CD4-positive, alpha-beta T cell treated with Interleukin-12 subunit alpha and Interleukin-12 subunit beta, for 1 hour (primary cell): Measurements from ENCODE around the gene TBCEL.
"Not testable (repeated sequence)": the region's sequence is repeated elsewhere in the genome, so short reads cannot be mapped to it uniquely, and the experiment has no call there.

Experiments
- DNase-seq: peaks from one replicate; pipeline ENCODE4 v3.0.0-alpha.2; 2020

Gene TBCEL, protein sequence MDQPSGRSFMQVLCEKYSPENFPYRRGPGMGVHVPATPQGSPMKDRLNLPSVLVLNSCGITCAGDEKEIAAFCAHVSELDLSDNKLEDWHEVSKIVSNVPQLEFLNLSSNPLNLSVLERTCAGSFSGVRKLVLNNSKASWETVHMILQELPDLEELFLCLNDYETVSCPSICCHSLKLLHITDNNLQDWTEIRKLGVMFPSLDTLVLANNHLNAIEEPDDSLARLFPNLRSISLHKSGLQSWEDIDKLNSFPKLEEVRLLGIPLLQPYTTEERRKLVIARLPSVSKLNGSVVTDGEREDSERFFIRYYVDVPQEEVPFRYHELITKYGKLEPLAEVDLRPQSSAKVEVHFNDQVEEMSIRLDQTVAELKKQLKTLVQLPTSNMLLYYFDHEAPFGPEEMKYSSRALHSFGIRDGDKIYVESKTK

DNA sequence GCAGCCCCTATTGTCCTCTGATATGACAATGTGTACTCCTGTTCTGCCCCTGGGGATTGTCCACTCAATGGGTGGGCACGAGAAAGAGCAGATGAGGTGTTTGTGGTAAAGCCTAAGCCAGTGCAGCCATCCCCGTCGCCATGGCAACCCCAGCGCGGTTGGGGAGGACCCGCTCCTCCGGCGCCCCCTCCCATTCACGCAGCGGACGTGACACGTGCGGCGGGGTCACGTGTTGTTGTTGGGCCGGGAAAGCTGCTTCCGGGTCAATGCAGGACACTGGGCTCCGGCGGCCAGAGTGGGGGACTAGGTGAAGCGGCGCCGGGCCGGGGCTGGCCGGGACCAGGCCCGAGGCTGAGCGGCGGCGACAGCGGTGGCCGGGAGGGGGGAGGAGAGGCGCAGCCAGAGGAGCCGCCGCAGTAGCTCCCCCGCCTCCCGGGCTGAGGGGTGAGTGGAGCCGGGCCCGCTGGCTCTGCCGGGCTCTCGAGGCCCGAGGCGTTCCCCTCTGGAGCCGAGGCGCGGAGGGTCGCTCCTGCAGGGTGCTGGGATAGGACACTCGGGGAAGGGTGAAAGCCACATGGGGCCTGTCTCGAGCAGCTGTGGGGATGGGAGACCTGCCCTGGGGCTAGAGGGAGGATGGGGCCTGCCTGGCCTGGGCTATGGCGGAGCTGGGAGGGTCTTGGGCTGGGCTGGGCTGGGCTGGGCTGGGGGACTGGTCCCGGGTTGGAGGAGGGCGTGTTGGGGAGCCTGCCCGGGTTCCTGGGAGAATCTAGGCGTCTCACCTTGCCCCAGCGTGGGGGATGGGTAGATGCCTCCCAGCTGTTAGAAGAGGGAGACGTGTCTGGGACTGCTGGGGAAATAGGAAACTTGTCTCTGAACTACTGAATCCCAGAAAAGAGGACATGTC lies at the start of gene TBCEL:
Gene TBCEL (plus strand): TSS at position 255 of the 904 bp plus-strand sequence. CDS start 21,589 bp downstream, outside the sequence.
- peak; percentile 84 for DNase-seq

DNA sequence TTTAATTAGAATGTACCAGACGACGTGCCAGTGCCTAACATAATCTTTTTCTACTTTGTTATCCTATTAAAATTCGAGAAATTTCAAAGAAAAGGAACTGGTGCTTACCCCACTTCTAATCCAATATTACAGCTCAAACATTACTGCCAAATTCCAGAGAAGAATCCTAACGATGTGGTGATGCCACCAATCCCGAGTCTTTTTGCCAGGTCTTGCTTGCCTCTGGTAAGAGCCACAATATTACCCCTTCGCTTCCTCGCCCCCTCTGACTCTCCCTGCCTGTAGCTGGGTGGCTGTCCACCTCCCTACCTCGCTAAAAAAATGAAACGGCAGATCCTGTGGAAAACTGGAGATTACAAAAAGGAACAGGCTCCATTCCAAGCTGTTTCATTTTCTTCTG lies 49.4 kb upstream of the TBCEL start:
- no peak for DNase-seq

DNA sequence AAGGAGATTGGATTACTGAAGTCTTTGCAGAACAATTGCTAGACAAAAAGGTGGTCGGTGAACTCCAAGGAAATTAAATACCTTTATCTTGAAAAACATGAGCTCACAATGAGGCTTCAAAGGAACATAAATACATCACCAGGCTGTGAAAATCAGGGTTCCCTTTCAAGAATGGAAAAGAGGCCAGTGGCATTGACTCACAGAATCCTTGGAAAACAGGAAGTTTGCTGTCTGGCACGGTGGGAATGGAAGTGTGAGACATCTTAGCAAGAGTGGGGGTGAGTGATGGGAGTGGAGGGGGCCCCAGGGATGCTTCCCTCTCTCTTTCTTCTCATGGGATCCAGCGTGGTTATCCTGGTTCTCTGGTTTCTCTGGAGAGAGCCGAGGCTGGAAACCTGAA lies 48.9 kb upstream of the TBCEL start:
- no peak for DNase-seq

DNA sequence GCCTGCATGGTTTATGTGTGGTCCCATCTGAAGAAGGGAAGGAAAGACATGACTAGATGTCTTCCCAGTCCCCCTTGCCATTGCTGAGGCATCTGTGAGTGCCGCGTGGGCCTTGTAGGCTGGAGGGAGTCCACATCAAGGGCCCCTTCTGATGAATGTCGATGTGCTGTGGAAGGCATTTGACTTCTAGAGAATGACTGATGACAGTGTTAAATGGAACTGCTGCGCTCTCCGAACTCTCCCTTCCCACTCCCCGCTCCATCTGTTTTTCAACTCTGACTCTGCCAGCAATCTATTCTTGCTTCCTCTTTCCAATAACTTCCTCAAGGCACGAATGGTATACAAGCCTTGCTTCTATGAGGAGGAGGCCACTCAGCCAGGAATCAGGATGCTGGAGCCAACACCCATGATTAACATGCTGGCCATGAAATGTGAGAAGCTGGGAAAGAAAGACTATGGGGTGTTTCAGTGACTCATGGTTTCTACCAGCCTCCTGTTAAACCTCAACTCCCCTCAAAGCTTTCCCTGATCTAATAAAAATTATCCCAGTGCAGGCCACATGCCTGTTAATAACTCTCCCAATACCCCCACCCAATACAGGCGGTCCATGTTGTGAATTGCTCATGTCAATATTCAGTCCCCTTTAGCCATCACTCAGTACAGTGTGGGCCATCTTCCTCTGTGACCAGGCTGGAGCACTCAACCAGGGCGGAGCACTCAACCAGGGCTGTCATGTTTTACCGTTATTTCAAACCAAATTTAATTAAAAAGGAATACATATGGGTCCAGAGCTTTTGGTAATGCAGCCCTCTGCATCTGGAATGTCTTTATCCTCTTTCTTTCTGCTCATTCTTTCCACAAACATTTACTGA lies 46.4 kb upstream of the TBCEL start:
- DNase-seq: no peak

DNA sequence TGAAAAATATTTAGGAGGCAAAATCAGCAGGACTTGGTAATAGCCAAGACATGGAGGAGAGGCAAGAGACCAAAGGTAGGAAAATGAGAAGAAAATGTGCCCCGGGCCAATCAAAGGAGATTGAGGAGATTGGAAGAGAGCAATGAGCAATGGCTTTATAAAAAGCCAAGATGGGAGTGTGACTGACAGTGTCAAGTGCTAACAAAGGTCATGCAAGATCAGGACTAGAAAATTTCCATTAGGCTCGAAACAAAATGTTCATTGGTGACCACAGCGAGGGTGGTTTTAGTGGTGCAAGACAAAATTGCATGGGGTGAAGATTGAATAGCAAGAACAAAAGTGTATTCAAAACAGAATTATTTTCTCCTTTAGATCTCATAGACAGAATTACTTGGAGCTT lies 45.2 kb upstream of the TBCEL start:
- no peak for DNase-seq

DNA sequence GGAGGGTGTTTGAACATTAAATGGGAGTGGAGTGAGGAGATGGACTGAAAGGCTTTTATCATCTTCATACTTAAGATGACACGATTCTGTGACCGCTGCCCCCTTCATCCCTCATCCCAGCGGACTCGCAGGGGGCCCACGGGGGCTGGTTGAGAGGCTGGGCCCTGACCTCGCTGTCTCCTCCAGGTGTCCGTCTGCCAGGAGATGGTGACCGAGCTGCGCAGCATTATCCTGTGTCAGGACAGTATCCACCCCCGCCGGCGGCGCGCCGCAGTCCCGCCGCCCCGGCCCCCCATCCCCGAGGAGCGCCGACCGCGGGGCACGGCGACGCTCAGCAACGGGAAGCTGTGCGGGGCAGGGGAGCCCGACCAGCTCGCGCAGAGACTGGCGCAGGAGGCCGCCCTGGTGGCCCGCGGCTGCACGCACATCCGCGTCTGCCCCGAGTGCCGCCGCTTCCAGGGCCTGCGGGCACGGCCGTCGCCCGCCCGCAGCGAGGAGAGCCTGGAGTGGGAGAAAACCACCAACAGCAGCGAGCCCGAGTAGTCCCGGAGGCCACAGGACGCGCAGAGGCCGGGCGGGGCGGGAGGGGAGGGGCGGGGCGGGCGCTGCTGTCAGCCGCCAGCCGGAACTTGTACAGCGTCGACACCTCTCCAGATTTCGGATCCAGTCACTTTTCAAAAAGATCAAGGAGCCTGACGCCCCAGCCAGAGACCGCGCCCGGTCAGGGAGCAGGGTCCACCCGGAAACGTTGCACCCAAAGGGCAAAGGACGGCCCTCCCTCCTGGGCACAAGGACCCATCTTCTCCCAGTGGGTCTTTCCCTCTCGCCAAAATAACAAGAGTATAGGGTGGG lies 38.0 kb upstream of the TBCEL start:
- DNase-seq: peak; percentile 29

DNA sequence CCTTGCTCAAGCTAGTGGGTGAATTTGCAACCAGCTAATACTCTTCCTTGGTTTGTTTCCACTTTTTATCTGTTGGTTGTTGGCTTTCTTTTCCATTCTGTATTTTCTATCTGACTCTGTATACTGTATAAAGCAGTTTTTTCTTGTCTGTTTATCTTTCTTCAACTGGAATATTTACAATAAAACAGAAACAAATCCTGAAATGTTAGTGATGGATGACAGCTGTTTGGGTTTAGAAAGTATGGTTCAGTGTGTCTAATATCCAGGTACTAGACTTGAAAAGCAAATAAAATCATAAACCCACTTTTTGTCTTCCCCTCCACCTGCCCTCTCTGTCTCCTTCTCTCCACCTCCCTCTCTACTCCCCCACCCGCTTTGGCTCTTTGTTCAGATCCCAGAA lies 35.3 kb upstream of the TBCEL start:
- no peak for DNase-seq

DNA sequence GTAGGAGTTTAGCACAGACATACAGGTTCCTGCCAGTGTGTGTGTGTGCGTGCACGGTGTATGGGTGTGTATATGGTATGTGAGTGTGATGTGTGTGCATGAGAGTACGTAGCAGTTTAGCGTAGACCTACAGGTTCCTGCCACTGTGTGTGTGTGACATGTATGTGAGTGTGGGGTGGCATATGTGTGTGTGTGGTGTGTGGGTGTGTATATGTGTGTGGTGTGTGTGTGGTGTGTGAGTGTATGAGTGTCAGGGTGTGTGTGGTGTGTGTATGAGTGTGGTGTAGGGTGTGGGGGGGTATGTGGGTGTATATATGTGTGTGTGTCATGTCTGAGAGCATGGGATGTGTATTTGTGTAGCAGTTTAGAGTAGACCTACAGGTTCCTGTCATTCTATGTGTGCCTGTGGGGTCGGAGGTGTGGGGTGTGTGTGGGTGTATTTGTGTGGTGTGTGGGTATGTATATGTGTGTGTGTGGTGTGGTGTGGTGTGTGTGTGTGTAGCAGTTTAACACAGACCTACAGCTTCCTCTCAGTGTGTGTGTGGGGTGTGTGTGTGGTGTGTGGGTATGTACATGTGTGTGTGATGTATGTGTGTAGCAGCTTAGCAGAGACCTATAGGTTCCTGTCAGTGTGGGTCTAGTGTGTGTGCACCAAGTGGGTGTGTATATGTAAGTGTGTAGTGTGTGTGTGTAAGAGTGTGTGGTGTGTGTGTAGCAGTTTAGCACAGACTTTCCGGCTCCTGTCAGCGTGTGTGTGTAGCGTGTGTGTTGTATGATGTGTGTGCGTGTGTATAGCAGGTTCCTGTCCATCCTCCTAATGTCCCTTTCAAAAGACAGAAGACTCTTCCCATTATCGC lies 31.8 kb upstream of the TBCEL start:
- no peak for DNase-seq

DNA sequence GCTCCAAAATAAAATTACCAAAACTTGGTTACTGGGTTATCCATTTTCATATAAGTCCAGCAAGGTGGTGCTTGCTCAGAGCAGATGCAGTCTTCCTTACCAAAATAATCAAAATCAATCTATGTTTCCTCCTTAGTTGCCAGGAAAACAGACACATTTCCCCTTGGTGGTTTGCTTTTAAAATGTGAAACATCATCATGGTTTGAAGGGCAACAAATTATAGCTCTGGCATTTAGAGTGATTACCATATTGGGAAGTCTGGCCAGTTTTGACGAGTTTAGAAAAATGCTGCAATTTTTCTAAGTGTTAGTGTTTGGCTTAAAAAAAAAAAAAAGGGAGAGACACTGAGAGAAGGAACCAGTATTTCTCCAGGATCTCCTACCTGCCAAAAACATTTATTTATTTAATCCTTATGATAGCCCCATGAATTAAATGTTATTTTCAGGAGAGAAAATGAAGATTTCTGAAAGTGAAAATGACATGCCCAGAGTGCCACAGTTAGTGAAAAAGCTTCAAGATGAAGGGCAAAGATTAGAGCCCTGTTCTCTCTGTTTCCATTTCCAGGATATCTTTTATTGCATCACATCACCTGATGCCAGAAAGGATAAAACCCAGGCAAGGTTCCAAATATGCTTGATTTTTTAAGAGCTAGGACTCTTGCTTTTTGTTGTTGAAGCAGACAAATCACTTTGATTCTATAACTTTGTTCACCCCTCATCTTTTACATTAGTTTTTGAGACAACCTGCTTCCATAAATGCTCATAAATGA lies 29.6 kb upstream of the TBCEL start:
- DNase-seq: no peak

DNA sequence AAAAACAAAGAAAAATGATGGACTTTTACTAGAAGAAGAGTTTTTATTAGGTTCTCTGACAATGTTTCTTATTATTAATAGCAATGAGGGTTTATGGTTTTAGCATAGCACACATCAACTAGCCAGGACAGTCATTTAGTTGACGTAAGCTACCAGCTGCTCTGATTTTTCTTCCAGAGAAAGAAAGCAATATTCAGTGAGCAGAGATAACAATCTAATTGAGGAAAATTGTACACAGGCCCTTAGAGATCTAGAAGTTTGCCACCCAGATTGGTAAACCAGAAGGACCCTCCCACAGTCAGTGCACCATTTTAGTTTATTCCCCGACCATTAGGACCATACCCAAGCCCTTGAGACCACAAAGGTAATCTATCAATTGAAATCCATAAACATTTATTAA lies 28.7 kb upstream of the TBCEL start:
- no peak for DNase-seq

DNA sequence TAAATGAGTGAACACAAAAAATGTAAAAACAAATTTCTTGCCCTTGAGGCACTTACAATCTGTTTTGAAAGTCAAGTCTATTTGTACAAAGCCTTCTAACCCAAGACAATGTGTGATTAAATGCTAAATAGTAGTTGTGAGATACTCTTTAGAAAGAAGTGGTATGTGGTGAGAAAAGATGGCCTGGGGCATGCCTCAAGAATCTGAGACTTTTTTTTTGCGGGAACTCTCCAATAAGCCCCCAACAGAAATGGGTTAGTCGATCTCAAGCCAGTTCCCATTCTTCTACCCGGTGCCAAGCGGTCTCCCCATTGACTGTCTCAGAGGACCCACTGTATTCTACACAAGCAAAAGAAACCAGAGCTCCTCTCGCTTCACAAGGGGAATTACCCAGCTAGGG lies 26.9 kb upstream of the TBCEL start:
- DNase-seq: no peak

DNA sequence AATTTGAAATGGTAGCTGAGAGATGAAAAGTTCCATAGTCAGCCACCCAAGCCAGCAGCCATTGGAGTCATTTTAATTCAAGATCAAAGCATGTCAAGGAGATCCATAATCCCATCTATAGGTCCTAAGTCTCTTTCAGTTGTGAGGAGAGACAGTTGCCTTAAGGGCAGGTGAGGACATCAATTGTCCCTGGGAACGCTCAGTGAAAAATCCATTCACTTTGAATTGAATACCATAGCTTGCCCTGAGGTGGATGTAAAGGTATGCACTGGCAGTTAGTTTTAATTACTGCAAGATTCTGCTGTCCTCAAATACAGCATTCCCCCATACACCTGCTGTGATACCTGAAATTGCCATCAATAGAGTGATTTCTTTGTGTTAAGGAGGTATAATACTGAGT lies 25.3 kb upstream of the TBCEL start:
- DNase-seq: no peak

DNA sequence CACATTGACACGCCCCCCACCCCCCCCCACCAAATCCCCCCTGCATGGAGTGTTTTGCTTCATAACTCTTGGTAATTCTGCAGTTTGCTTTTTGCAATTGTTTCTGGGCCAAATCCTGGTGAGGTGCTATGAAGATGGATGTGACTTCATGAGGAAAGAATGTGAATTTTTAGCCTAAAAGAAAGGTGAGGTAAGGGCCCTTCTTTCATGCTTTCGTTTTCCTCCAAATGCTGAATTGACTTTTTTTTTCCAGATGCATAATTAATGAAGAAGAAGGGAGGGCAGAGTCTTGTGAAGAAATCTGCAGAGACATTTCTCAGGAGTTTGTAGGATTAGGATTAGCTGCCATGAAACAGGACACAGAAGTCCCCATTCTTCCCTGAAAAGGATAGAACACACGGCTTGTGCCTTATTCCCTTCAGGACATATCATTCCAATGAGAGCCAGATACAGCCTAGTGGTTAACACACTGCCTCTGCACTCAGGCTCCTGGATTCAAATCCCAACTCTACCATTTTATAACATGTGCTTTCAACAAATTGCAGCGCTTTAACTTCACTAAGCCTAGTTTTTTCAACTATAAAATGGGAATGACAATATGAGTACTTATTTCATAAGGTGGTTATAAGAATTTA lies 19.6 kb upstream of the TBCEL start:
- no peak for DNase-seq

DNA sequence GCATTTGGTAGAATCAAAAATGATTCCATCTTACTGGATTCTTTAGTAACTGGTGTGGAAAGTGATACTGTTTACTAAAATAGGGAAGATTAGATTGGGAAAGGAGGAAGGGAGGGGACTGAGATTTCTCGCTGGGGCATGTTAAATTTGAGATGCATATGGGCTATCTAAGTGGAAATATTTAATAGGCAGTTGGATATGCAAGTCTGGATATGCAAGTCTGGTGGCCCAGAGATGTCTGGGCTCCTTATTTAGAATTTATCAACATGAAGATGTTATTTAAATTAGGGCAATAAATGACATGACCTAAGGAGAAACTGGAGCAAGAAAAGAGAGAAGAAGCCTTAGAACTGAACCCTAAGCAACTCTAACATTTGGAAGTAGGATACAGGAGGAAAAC lies 17.0 kb upstream of the TBCEL start:
- DNase-seq: no peak

DNA sequence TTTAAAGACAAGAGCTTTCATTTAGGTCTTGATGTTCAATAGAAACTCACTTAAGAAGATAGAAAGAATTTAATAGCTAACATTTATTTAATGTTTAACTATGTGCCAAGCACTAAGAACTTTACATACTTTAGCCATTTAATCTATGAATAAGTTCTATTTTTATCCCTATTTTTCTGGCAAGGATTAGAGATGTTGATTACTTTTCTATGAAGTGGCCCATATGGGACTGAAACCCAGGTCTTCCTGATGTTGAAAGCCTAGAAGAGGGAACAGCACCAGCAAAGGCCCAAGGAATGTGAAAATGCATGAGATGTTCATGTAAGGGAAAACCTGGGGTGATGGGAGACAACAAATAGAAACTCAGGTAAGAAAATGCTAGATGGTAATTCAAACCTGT lies 15.4 kb upstream of the TBCEL start:
- no peak for DNase-seq

DNA sequence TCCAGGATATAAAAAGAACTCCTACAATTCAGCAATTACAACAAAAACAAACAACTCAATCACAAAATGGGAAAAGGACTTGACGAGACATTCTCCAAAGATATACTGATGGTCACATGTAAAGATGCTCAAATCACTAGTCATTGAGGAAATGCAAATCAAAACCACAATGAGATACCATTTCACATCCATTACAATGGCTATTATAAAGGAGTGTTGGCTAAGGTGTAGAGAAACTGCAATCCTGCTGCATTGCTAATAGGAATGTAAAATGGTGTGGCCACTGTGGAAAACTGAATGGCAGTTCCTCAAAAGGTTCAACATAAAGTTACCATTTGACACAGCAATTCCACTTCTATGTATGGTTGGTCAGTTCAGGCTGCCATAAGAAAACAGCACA lies 11.8 kb upstream of the TBCEL start:
- DNase-seq: no peak

DNA sequence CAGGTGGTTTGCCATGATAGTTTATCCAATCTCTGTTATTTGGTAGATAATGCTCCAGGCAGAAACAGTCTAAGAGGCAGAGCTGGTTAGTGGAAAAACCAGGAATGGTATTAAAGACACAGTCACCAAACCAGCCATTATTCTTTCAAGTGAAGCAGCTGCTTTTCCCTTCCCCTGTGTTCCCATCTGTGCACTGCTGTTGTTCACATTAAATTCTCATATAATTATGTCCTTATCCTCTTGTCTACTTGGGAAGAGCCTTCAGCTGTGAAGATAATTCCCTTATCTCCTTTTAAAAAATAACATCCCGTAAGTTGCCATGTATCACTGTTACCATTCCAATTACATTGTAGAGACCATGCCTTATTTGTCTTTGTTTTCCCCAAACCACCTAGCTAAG lies 5.2 kb upstream of the TBCEL start:
- no peak for DNase-seq

DNA sequence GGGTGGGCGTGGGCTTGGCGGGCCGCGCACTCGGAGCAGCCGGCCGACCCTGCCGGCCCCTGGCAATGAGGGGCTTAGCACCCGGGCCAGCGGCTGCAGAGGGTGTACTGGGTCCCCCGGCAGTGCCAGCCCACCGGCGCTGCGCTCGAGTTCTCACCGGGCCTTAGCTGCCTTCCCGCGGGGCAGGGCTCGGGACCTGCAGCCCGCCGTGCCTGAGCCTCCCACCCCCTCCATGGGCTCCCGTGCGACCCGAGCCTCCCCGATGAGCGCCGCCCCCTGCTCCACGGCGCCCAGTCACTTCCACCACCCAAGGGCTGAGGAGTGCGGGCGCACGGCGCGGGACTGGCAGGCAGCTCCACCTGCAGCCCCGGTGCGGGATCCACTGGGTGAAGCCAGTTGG lies 2.2 kb upstream of the TBCEL start:
- DNase-seq: not testable (repeated sequence)

DNA sequence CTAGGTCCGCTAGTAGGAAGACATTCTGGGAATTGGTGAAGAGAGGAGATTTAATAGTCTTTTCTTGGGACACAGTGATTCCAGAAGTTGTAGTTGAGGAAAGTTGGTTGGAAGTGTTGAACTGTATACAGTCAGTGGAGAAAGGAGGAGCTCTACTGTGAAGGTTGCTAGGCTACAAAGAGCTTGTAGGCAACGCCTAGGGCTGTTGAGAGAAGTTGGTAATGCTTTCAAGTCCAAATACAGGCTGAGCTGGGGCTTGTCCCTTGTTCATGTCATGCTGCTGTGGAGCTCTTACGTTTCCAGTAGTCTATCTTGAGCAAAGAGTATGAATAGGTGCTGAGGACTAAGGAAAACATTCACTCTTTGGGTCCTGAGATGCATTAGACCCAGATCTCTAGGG lies 1.1 kb downstream of the TBCEL start:
- no peak for DNase-seq

DNA sequence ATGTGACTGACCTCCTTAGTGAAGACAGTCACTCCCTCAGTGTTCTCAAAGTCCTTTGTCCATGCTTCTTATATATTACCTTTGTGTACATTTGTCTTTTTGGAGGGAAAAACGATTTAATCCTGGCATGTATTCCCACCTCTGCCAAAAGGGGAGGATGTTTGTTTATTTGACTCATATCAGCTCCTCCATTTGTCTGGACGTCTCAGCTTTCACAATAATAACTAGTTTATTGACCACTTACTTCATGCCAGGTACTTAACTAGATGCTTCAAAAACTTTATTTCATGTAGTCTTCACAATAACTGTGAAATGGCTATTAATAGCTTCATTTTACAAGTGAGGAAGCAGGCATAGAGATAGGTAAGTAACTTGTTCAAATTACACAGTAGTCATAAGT lies 5.3 kb downstream of the TBCEL start:
- DNase-seq: no peak
